Immature natural killer cell (primary cell): ENCODE data around the gene FILIP1L. TPM values are rescaled to one million over a fixed set of nuclear protein-coding genes. Genes with fewer than 3 reads are reported as not detected.
A peak's percentile ranks its signal among the peaks of the same experiment; 100 is the strongest.

Experiments
- DNase-seq, 3 donors: peaks; one replicate each; pipeline ENCODE4 v3.0.0; 2022; ENCODE audit warnings: mixed read lengths in 1 of 3
- H3K27ac Mint-ChIP-seq, 6 donors: one replicate each; pipeline ENCODE4 v1.8.0; 2020; ENCODE audit warnings: mixed read lengths in 6 of 6, mild to moderate bottlenecking in 5 of 6, inconsistent platforms in 4 of 6, moderate library complexity in 3 of 6
- H3K27me3 Mint-ChIP-seq, 3 donors: one replicate each; pipeline ENCODE4 v1.8.0; 2020 to 2021; ENCODE audit warnings: low read depth in 3 of 3, mild to moderate bottlenecking in 3 of 3, mixed read lengths in 3 of 3, moderate library complexity in 3 of 3, inconsistent platforms in 1 of 3
- H3K36me3 Mint-ChIP-seq, 3 donors: one replicate each; pipeline ENCODE4 v1.8.0; 2020; ENCODE audit warnings: mixed read lengths in 3 of 3, inconsistent platforms in 2 of 3, mild to moderate bottlenecking in 2 of 3
- H3K4me1 Mint-ChIP-seq, 2 donors: one replicate each; pipeline ENCODE4 v1.8.0; 2020; ENCODE audit warnings: inconsistent platforms in 2 of 2, mild to moderate bottlenecking in 2 of 2, mixed read lengths in 2 of 2, moderate library complexity in 1 of 2
- H3K4me3 Mint-ChIP-seq, 5 donors: one replicate each; pipeline ENCODE4 v1.8.0; 2020; ENCODE audit warnings: mild to moderate bottlenecking in 5 of 5, mixed read lengths in 5 of 5, inconsistent platforms in 3 of 5, moderate library complexity in 3 of 5
- H3K9me3 Mint-ChIP-seq, 6 donors: one replicate each; pipeline ENCODE4 v1.8.0; 2020; ENCODE audit warnings: mild to moderate bottlenecking in 6 of 6, mixed read lengths in 6 of 6, inconsistent platforms in 4 of 6, moderate library complexity in 3 of 6
- polyA plus RNA-seq, 3 donors: library from polyadenylated mRNA; unstranded; fragments of 300-500 nt; fragmentation: Illumina TruSeq; gene quantifications; one replicate each; pipeline ENCODE4 v1.2.3, GENCODE V29; 2021

FILIP1L gene
- polyA plus RNA-seq, 3 donors from 2014 or later: 0.09 TPM; not detected in 2

- Mint-ChIP-seq H3K27ac (no peak overlapping the region), H3K27me3 (no peaks in the 10 kb centered on the region), H3K9me3 (no peaks in the 10 kb centered on the region), H3K4me3 (no peak overlapping the region), H3K36me3 (peaks cover 0 to 5% (median 0%) of the 10 kb centered on the region in 3 donors), H3K4me1 (peaks cover 16 to 21% of the 10 kb centered on the region in 2 donors)
- DNase-seq: no peak
Measured at GRCh38 chr3:99885851-99886250, 228.4 kb downstream of the FILIP1L start.

DNA sequence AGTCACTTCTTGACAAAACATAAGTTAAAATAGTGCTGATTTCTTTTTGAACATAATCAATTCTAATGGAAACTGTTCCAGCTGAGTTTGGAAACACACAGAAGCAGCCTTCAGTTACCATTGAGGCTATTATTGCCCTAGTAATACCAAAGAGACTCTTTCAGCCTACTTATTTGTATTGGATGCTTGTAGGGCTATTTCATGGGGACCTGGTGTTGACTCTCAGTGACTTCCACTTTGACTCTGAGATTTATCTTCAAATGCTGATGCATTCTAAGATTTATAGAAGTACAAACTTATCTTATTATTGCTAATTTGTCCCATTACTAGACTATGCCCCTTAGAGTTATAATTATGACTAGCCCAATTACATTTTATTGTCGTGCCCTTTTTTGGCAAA, 229.2 kb downstream of the FILIP1L start:
- H3K4me3 Mint-ChIP-seq: peak overlapping the region in 3 of 5 donors; percentile 19 to 56 (median 28)
- no peaks in the 10 kb centered on the region for H3K27me3 Mint-ChIP-seq
- H3K27ac Mint-ChIP-seq: no peak overlapping the region
- no peak for DNase-seq
- peaks cover 0 to 5% (median 0%) of the 10 kb centered on the region in 3 donors for H3K36me3 Mint-ChIP-seq
- no peaks in the 10 kb centered on the region for H3K9me3 Mint-ChIP-seq
- H3K4me1 Mint-ChIP-seq: peaks cover 16 to 21% of the 10 kb centered on the region in 2 donors

DNA sequence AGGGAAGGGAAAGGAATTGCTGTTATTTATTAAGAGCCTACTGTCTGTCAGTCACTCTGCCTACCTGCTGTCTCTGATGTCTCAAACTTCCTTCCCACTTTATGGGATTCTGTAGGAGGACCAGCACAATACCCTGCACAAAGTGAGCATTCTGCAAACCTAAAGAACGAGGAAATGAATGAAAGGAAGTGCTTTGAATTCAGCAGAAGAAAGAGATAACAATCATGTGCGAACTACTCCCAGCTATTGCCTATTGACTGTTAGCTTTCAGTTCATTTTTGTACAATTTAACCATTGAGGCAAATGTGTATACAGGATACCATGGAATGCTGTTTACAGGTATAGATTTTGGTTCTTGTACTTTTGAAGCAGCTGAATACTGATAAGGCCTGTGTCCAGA, 229.8 kb downstream of the FILIP1L start:
- no peak for DNase-seq
- no peaks in the 10 kb centered on the region for H3K27me3 Mint-ChIP-seq
- peak overlapping the region in 1 of 6 donors; percentile 18 for H3K27ac Mint-ChIP-seq
- H3K9me3 Mint-ChIP-seq: no peaks in the 10 kb centered on the region
- peak overlapping the region in 3 of 5 donors; percentile 26 to 40 (median 28) for H3K4me3 Mint-ChIP-seq
- H3K4me1 Mint-ChIP-seq: peaks cover 16 to 21% of the 10 kb centered on the region in 2 donors
- peaks cover 0 to 5% (median 0%) of the 10 kb centered on the region in 3 donors for H3K36me3 Mint-ChIP-seq

DNA sequence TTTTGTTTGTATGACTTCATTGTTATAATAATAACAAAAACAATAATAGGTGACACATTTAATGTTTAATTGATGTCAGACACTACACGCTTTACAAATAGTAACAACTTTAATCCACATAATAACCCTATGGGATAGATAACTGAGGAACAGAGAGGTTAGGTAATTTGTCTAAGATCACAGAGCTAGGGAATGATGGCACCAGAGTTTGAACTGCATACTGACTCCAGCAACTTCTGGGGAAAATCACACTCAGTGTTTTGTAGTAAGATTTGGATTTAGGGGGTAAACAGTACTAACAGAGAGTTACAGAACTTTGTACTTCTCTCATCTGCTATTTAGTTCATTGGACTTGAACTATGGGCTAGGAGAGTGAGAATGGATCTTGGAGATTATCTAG, 230.6 kb downstream of the FILIP1L start:
- Mint-ChIP-seq H3K4me3 (no peak overlapping the region), H3K27ac (peak overlapping the region in 1 of 6 donors; percentile 18), H3K27me3 (no peaks in the 10 kb centered on the region), H3K9me3 (no peaks in the 10 kb centered on the region), H3K4me1 (peaks cover 16 to 21% of the 10 kb centered on the region in 2 donors), H3K36me3 (peaks cover 0 to 5% (median 0%) of the 10 kb centered on the region in 3 donors)
- DNase-seq: no peak

DNA sequence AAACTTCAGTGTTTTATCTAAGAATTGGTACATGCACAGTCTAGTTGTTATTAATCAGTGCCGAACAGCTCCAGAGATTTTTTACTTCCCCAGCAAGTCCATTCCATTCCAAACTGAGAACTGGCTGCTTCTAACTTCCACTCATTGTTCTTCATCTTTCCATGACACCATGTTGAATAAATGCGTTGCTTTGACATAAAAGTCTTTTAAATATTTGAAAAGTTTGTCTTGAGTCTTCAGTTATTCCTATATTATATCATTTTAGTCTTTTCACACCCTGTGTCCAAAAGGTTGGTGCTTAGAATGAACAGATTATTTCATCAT, 231.2 kb downstream of the FILIP1L start:
- Mint-ChIP-seq H3K27ac (no peak overlapping the region), H3K27me3 (no peaks in the 10 kb centered on the region), H3K4me1 (peaks cover 16 to 21% of the 10 kb centered on the region in 2 donors), H3K4me3 (no peak overlapping the region), H3K36me3 (peaks cover 0 to 5% (median 0%) of the 10 kb centered on the region in 3 donors), H3K9me3 (no peaks in the 10 kb centered on the region)
- no peak for DNase-seq

DNA sequence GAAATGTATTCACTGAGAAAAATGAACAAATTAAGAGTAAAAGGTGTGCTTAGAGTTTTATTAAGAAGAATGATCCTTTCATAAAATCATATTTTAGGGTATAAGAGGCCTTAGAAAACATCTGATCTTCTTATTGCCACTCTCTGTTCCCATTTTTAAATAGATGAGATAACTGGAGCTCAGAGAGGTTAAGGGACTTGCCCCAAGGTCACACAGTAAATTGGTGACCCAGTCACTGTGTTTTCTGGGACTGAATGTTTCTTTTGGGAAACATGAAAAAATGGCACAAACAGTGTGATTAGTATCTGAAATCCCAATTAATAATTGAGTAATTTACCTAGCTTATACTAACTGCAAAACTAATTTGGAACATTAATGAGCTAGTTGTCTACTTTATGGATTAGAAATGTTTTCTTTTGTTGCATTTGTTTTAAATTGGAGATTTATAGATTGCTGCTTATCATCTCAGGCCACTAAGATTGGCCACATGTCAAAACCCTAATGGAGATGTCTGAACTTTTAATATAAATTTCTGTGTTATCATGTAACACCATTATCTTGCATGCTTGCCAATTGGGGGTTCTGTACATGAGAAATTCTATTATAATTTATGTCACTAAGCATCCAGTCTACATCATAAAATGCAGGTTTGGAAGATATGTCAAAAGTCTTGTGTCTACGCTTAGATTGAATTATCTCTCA, 231.7 kb downstream of the FILIP1L start:
- DNase-seq: no peak
- Mint-ChIP-seq H3K36me3 (peaks cover 0 to 5% (median 0%) of the 10 kb centered on the region in 3 donors), H3K4me1 (peaks cover 16 to 21% of the 10 kb centered on the region in 2 donors), H3K27ac (no peak overlapping the region), H3K27me3 (peaks cover 0 to 1% (median 0%) of the 10 kb centered on the region in 3 donors), H3K4me3 (no peak overlapping the region), H3K9me3 (no peaks in the 10 kb centered on the region)

GRCh38 chr3:99881121-99881524, 233.2 kb downstream of the FILIP1L start:
- Mint-ChIP-seq H3K9me3 (no peaks in the 10 kb centered on the region), H3K4me1 (peaks cover 19 to 27% of the 10 kb centered on the region in 2 donors), H3K27ac (no peak overlapping the region), H3K36me3 (peaks cover 0 to 5% (median 0%) of the 10 kb centered on the region in 3 donors), H3K4me3 (no peak overlapping the region), H3K27me3 (peaks cover 0 to 2% (median 0%) of the 10 kb centered on the region in 3 donors)
- no peak for DNase-seq

DNA sequence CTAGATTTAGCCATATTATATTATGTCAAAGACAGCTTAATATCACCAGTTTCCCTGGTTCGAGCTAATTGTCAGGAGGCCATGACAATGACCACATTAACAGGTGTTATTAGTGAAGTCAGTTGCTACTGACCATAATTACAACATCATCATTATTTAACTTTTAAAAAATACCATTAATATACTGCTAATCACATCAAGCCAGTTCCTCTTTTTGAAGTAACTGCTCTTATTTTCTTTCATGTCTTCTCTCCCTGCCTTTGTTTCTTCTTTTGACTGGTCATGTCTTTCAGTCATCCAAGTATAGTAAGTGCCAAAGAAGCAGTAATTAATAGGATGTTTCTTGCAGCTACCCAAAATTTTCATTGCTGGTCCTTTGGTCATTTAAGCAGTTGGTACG, 235.0 kb downstream of the FILIP1L start:
- Mint-ChIP-seq H3K36me3 (no peaks in the 10 kb centered on the region), H3K4me1 (peaks cover 13 to 29% of the 10 kb centered on the region in 2 donors), H3K4me3 (no peak overlapping the region), H3K27me3 (peaks cover 0 to 5% (median 0%) of the 10 kb centered on the region in 3 donors), H3K9me3 (no peaks in the 10 kb centered on the region), H3K27ac (no peak overlapping the region)
- no peak for DNase-seq

- peak overlapping the region in 2 of 6 donors; percentile 20 to 46 for H3K27ac Mint-ChIP-seq
- H3K4me1 Mint-ChIP-seq: peaks cover 8 to 20% of the 10 kb centered on the region in 2 donors
- DNase-seq: no peak
- H3K36me3 Mint-ChIP-seq: no peaks in the 10 kb centered on the region
- H3K9me3 Mint-ChIP-seq: no peaks in the 10 kb centered on the region
- peaks cover 0 to 5% (median 0%) of the 10 kb centered on the region in 3 donors for H3K27me3 Mint-ChIP-seq
- H3K4me3 Mint-ChIP-seq: no peak overlapping the region
Measured at GRCh38 chr3:99878005-99878404, 236.3 kb downstream of the FILIP1L start.

GRCh38 chr3:99877031-99877579, 237.2 kb downstream of the FILIP1L start:
- peaks cover 8 to 20% of the 10 kb centered on the region in 2 donors for H3K4me1 Mint-ChIP-seq
- DNase-seq: no peak
- H3K27me3 Mint-ChIP-seq: peaks cover 0 to 9% (median 0%) of the 10 kb centered on the region in 3 donors
- H3K27ac Mint-ChIP-seq: peak overlapping the region in 1 of 6 donors; percentile 20
- no peaks in the 10 kb centered on the region for H3K9me3 Mint-ChIP-seq
- peak overlapping the region in 4 of 5 donors; percentile 58 to 82 (median 74) for H3K4me3 Mint-ChIP-seq
- H3K36me3 Mint-ChIP-seq: no peaks in the 10 kb centered on the region

GRCh38 chr3:99875929-99876841, 238.1 kb downstream of the FILIP1L start:
- H3K4me3 Mint-ChIP-seq: peak overlapping the region; percentile 76 to 88 (median 82)
- peaks cover 2 to 9% (median 2%) of the 10 kb centered on the region in 3 donors for H3K27me3 Mint-ChIP-seq
- peak overlapping the region in 3 of 6 donors; percentile 12 to 34 (median 23) for H3K27ac Mint-ChIP-seq

DNA sequence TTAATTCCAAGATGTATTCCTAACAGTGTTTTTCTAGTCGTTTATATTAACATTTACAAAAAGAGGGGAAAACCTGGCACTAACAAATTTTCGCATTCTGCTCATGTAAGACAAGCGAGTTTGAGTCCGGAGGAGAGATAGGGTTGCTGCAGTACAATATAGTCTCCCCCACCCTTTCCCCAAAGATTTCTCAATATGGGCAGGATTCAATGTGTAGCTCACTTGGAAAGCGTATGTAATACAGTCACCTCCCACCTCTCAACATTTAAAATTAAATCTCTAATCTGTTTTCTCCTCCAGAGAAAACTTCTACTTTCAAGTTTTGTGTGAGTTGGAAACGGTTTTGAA, 238.7 kb downstream of the FILIP1L start:
- peak overlapping the region; percentile 76 to 88 (median 82) for H3K4me3 Mint-ChIP-seq
- peak overlapping the region in 1 of 6 donors; percentile 33 for H3K27ac Mint-ChIP-seq
- H3K4me1 Mint-ChIP-seq: peaks cover 8 to 20% of the 10 kb centered on the region in 2 donors
- H3K9me3 Mint-ChIP-seq: no peaks in the 10 kb centered on the region
- peak in 2 of 3 donors; percentile 2 to 5 for DNase-seq
- H3K27me3 Mint-ChIP-seq: peaks cover 2 to 9% (median 2%) of the 10 kb centered on the region in 3 donors
- no peaks in the 10 kb centered on the region for H3K36me3 Mint-ChIP-seq

More at GRCh38 chr3:99875929-99876841, 238.1 kb downstream of the FILIP1L start:
- peaks cover 8 to 20% of the 10 kb centered on the region in 2 donors for H3K4me1 Mint-ChIP-seq
- H3K9me3 Mint-ChIP-seq: no peaks in the 10 kb centered on the region
- DNase-seq: peak; percentile 54 to 62 (median 56)
- no peaks in the 10 kb centered on the region for H3K36me3 Mint-ChIP-seq

- Mint-ChIP-seq H3K27ac (no peak overlapping the region), H3K36me3 (no peaks in the 10 kb centered on the region), H3K9me3 (no peaks in the 10 kb centered on the region), H3K4me1 (peaks cover 8 to 20% of the 10 kb centered on the region in 2 donors), H3K4me3 (no peak overlapping the region), H3K27me3 (peaks cover 2 to 9% (median 2%) of the 10 kb centered on the region in 3 donors)
- no peak for DNase-seq
Measured at GRCh38 chr3:99874237-99875002, 239.9 kb downstream of the FILIP1L start.
